Measurements from ENCODE around the gene NEK1. TPM values are rescaled to one million over a fixed set of nuclear protein-coding genes. Genes with fewer than 3 reads are reported as not detected.

The NEK1 gene
- total RNA-seq, 4 donors from 2014 or later = 15.5 to 31.2 (median 20.3) TPM

- 84 to 89% methylated on average over 6 of the region's 6 CpGs for WGBS, 2 donors
- H3K27me3 ChIP-seq = no peaks in the 10 kb centered on the region
- no peak overlapping the region for H3K4me3 ChIP-seq (replicated peaks in 1 of 3)
- H3K4me1 ChIP-seq = no peaks in the 10 kb centered on the region
- intact Hi-C loops (cut with DNase I) = no loop called here
- no peaks in the 10 kb centered on the region for H3K36me3 ChIP-seq
- no peaks in the 10 kb centered on the region for H3K9me3 ChIP-seq
- TF ChIP-seq POLR2A (IDR thresholded peaks at IDR 0.05) (no peak), CTCF (IDR thresholded peaks at IDR 0.05) (no peak)
- no peak for DNase-seq
- no peak overlapping the region for H3K27ac ChIP-seq
Measured at GRCh38 chr4:169658975-169659715, 46.8 kb upstream of the NEK1 start.

GRCh38 chr4:169658196-169658595 is 45.8 kb upstream of the NEK1 start:
- TF ChIP-seq CTCF (IDR thresholded peaks at IDR 0.05) (no peak), POLR2A (IDR thresholded peaks at IDR 0.05) (no peak)
- Histone ChIP-seq H3K4me3 (replicated peaks in 1 of 3) (no peak overlapping the region), H3K4me1 (no peaks in the 10 kb centered on the region)

GRCh38 chr4:169657470-169658107 is 45.2 kb upstream of the NEK1 start:
- Histone ChIP-seq H3K27me3 (no peaks in the 10 kb centered on the region), H3K4me3 (replicated peaks in 1 of 3) (no peak overlapping the region), H3K4me1 (no peaks in the 10 kb centered on the region), H3K36me3 (no peaks in the 10 kb centered on the region), H3K9me3 (no peaks in the 10 kb centered on the region), H3K27ac (no peak overlapping the region)
- DNase-seq = no peak
- TF ChIP-seq CTCF (IDR thresholded peaks at IDR 0.05) = no peak
- TF ChIP-seq POLR2A (IDR thresholded peaks at IDR 0.05) = no peak
- 90 to 92% methylated on average over 3 of the region's 3 CpGs for WGBS, 2 donors
- intact Hi-C loops (cut with DNase I) = no loop called here

More at GRCh38 chr4:169658196-169658595, 45.8 kb upstream of the NEK1 start:
- no peak overlapping the region for H3K27ac ChIP-seq
- WGBS, 2 donors = 57 to 64% methylated on average over 2 of the region's 2 CpGs
- DNase-seq = no peak
- no peaks in the 10 kb centered on the region for H3K36me3 ChIP-seq
- intact Hi-C loops (cut with DNase I) = no loop called here
- no peaks in the 10 kb centered on the region for H3K9me3 ChIP-seq
- no peaks in the 10 kb centered on the region for H3K27me3 ChIP-seq

GRCh38 chr4:169655401-169655800 is 43.0 kb upstream of the NEK1 start:
- DNase-seq = no peak
- Histone ChIP-seq H3K27ac (no peak overlapping the region), H3K4me3 (replicated peaks in 1 of 3) (no peak overlapping the region), H3K4me1 (no peaks in the 10 kb centered on the region), H3K36me3 (no peaks in the 10 kb centered on the region), H3K27me3 (no peaks in the 10 kb centered on the region), H3K9me3 (no peaks in the 10 kb centered on the region)
- TF ChIP-seq CTCF (IDR thresholded peaks at IDR 0.05) = no peak
- no peak for TF ChIP-seq POLR2A (IDR thresholded peaks at IDR 0.05)
- WGBS, 2 donors = 98% methylated on average over 6 of the region's 6 CpGs
- intact Hi-C loops (cut with DNase I) = no loop called here

GRCh38 chr4:169652535-169652934 is 40.2 kb upstream of the NEK1 start:
- intact Hi-C loops (cut with DNase I) = no loop called here
- H3K36me3 ChIP-seq = no peaks in the 10 kb centered on the region
- no peak for DNase-seq
- H3K4me1 ChIP-seq = no peaks in the 10 kb centered on the region
- TF ChIP-seq POLR2A (IDR thresholded peaks at IDR 0.05) (no peak), CTCF (IDR thresholded peaks at IDR 0.05) (no peak)
- no peaks in the 10 kb centered on the region for H3K9me3 ChIP-seq
- H3K27me3 ChIP-seq = no peaks in the 10 kb centered on the region
- H3K4me3 ChIP-seq (replicated peaks in 1 of 3) = no peak overlapping the region
- no peak overlapping the region for H3K27ac ChIP-seq
